ENCODE measurements around the gene CHD8. TPM values are rescaled to one million over a fixed set of nuclear protein-coding genes. Genes with fewer than 3 reads are reported as not detected.
"Not testable (repeated sequence)": the region's sequence is repeated elsewhere in the genome, so short reads cannot be mapped to it uniquely, and the experiment has no call there.

Gene CHD8
- polyA plus RNA-seq, 3 donors = 73.2 to 86.2 (median 78.1) TPM

GRCh38 chr14:21382886-21383847 is 72.8 kb downstream of the CHD8 start:
- peak; percentile 44 for DNase-seq

GRCh38 chr14:21382095-21382494 is 73.8 kb downstream of the CHD8 start:
- DNase-seq = no peak

GRCh38 chr14:21379338-21379737 is 76.6 kb downstream of the CHD8 start:
- no peak for DNase-seq

- no peak for DNase-seq
Observed at GRCh38 chr14:21373980-21374379, 81.9 kb downstream of the CHD8 start.

GRCh38 chr14:21372814-21373213 is 83.1 kb downstream of the CHD8 start:
- DNase-seq = not testable (repeated sequence)

- DNase-seq = no peak
Observed at GRCh38 chr14:21369949-21370679, 85.8 kb downstream of the CHD8 start.

- no peak for DNase-seq
Observed at GRCh38 chr14:21367582-21368144, 88.3 kb downstream of the CHD8 start.

GRCh38 chr14:21356511-21356910 is 99.4 kb downstream of the CHD8 start:
- DNase-seq = no peak

GRCh38 chr14:21352587-21352986 is 103.3 kb downstream of the CHD8 start:
- DNase-seq = no peak

GRCh38 chr14:21350539-21350938 is 105.4 kb downstream of the CHD8 start:
- DNase-seq = no peak

- DNase-seq = no peak
Observed at GRCh38 chr14:21347201-21347600, 108.7 kb downstream of the CHD8 start.

- no peak for DNase-seq
Observed at GRCh38 chr14:21346532-21347135, 109.3 kb downstream of the CHD8 start.

GRCh38 chr14:21343035-21343794 is 112.7 kb downstream of the CHD8 start:
- no peak for DNase-seq

Other genes with a start within 250 kb of the CHD8 start
- gene HNRNPC, start 186.7 kb downstream of the CHD8 start, polyA plus RNA-seq (ENCODE audit: insufficient read length in 3 of 3) = 1,000 to 10,000 TPM in 1 of 3 donors, 100 to 1,000 TPM in 2; 830 to 1,041 (median 977) TPM
- gene RPGRIP1, start 176.0 kb downstream of the CHD8 start, polyA plus RNA-seq (ENCODE audit: insufficient read length in 3 of 3) = under 1 TPM; 0.47 to 0.90 (median 0.64) TPM
- 100 to 1,000 TPM; 140 to 158 (median 145) TPM for gene SUPT16H, start 72.1 kb downstream of the CHD8 start, polyA plus RNA-seq (ENCODE audit: insufficient read length in 3 of 3)
- gene RAB2B, start 20.8 kb upstream of the CHD8 start, polyA plus RNA-seq (ENCODE audit: insufficient read length in 3 of 3) = 10 to 100 TPM; 37.2 to 51.3 (median 43.0) TPM
- 10 to 100 TPM; 60.1 to 63.6 (median 60.4) TPM for gene TOX4, start 21.1 kb upstream of the CHD8 start, polyA plus RNA-seq (ENCODE audit: insufficient read length in 3 of 3)
- gene METTL3, start 55.2 kb upstream of the CHD8 start, polyA plus RNA-seq (ENCODE audit: insufficient read length in 3 of 3) = 100 to 1,000 TPM in 2 of 3 donors, 10 to 100 TPM in 1; 84.6 to 116 (median 106) TPM
- 10 to 100 TPM; 62.0 to 74.4 (median 63.7) TPM for gene SALL2, start 70.2 kb upstream of the CHD8 start, polyA plus RNA-seq (ENCODE audit: insufficient read length in 3 of 3)
- gene OR10G3, start 124.0 kb upstream of the CHD8 start, polyA plus RNA-seq (ENCODE audit: insufficient read length in 3 of 3) = under 1 TPM in 1 of 3 donors, not detected in 2; 0.16 TPM
- not detected for gene OR10G2, start 178.8 kb upstream of the CHD8 start, polyA plus RNA-seq (ENCODE audit: insufficient read length in 3 of 3)
- under 1 TPM in 1 of 3 donors, not detected in 2; 0.06 TPM for gene OR4E2, start 197.7 kb upstream of the CHD8 start, polyA plus RNA-seq (ENCODE audit: insufficient read length in 3 of 3)
- gene OR4E1, start 217.7 kb upstream of the CHD8 start, polyA plus RNA-seq (ENCODE audit: insufficient read length in 3 of 3) = under 1 TPM in 2 of 3 donors, not detected in 1; 0.03 to 0.07 TPM

Data from renal pelvis (tissue), 4 donors.